Mammary microvascular endothelial cell (primary cell): ENCODE results near the gene NMT1. TPM values are rescaled to one million over a fixed set of nuclear protein-coding genes. Genes with fewer than 3 reads are reported as not detected.

Source experiments
- total RNA-seq: library from RNA; depleted of rRNA; stranded (reverse); fragments of >200 nt; gene quantifications from 2 replicates; pipeline ENCODE4 v1.2.3, GENCODE V29; 2015

Gene NMT1
- 78.5 and 91.4 TPM in 2 replicates for total RNA-seq

GRCh38 chr17:45060797-45061605 is at the start of gene NMT1:
Gene NMT1 (plus strand): TSS chr17:45061317. CDS start chr17:45061330, 13 bp downstream.

GRCh38 chr17:45051060-45051719 is 9.9 kb upstream of the NMT1 start, which contains the start of gene DCAKD:
Gene DCAKD (minus strand): TSS chr17:45051632. CDS start chr17:45034885, 16,747 bp downstream.

GRCh38 chr17:45132320-45132571 is 71.1 kb downstream of the NMT1 start, which contains the start of gene PLCD3:
Gene PLCD3 (minus strand): TSS chr17:45132515. CDS start chr17:45132410, 105 bp downstream.

GRCh38 chr17:45135192-45135977 is 74.3 kb downstream of the NMT1 start, which contains the start of gene ACBD4:
Gene ACBD4 (plus strand): TSS chr17:45135687. CDS start chr17:45136145, 458 bp downstream.

GRCh38 chr17:45148183-45149036 is 87.3 kb downstream of the NMT1 start, which contains the start of gene HEXIM1:
Gene HEXIM1 (plus strand): TSS chr17:45148475. CDS start chr17:45149191, 716 bp downstream.

Other genes starting within 250 kb of the NMT1 start
- gene GJC1, start 231.0 kb upstream of the NMT1 start, total RNA-seq: 10.5 and 11.0 TPM in 2 replicates
- not detected in 2 replicates for gene HIGD1B, start 213.4 kb upstream of the NMT1 start, total RNA-seq
- gene EFTUD2, start 161.9 kb upstream of the NMT1 start, total RNA-seq: 97.1 and 98.6 TPM in 2 replicates
- gene GFAP, start 145.8 kb upstream of the NMT1 start, total RNA-seq: not detected in 2 replicates
- gene KIF18B, start 113.5 kb upstream of the NMT1 start, total RNA-seq: 16.4 and 18.6 TPM in 2 replicates
- gene C1QL1, start 93.0 kb upstream of the NMT1 start, total RNA-seq: 0.93 TPM in 1 of 2 replicates, not detected in the other
- 32.9 and 39.8 TPM in 2 replicates for gene DCAKD, start 9.7 kb upstream of the NMT1 start, total RNA-seq
- 17.9 and 27.4 TPM in 2 replicates for gene PLCD3, start 71.2 kb downstream of the NMT1 start, total RNA-seq
- gene ACBD4, start 74.4 kb downstream of the NMT1 start, total RNA-seq: 3.3 and 6.5 TPM in 2 replicates
- 10.1 and 11.1 TPM in 2 replicates for gene HEXIM1, start 87.2 kb downstream of the NMT1 start, total RNA-seq
- gene HEXIM2, start 100.6 kb downstream of the NMT1 start, total RNA-seq: 1.5 and 2.6 TPM in 2 replicates
- 0.98 and 1.5 TPM in 2 replicates for gene FMNL1, start 160.6 kb downstream of the NMT1 start, total RNA-seq
- gene SPATA32, start 200.8 kb downstream of the NMT1 start, total RNA-seq: not detected in 2 replicates